Smooth muscle cell (in vitro differentiated cells): ENCODE measurements around the gene MISP3. TPM values are rescaled to one million over a fixed set of nuclear protein-coding genes. Genes with fewer than 3 reads are reported as not detected.

Experiments
- DNase-seq: peaks from one replicate; lab custom pipeline; 2025; ENCODE audit not compliant: unreplicated experiment; lab: John Stamatoyannopoulos, UW
- H2AFZ ChIP-seq: fragments of 200-600 bp; sonication (generic); 2 replicates; pipeline ENCODE4 v1.6.0; 2016; ENCODE audit warnings: antibody characterized with exemption, low read depth, mild to moderate bottlenecking
- H3F3A ChIP-seq: fragments of 200-600 bp; sonication (generic); 2 replicates; pipeline ENCODE4 v1.6.0; 2017; ENCODE audit warnings: antibody characterized with exemption, low read depth
- H3K27ac ChIP-seq: fragments of 200-600 bp; sonication (generic); 2 replicates; pipeline ENCODE4 v1.5.1; 2016; ENCODE audit warnings: low read depth, mild to moderate bottlenecking
- H3K27me3 ChIP-seq: fragments of 200-600 bp; sonication (generic); 2 replicates; pipeline ENCODE4 v1.6.1; 2016; ENCODE audit warnings: low read depth, mild to moderate bottlenecking
- H3K36me3 ChIP-seq: fragments of 200-600 bp; sonication (generic); 2 replicates; pipeline ENCODE4 v1.5.1; 2016; ENCODE audit warnings: low read depth
- H3K4me1 ChIP-seq: fragments of 200-600 bp; sonication (generic); 2 replicates; pipeline ENCODE4 v1.5.1; 2016; ENCODE audit warnings: low read depth
- H3K4me2 ChIP-seq: fragments of 200-600 bp; sonication (generic); 2 replicates; pipeline ENCODE4 v1.6.0; 2016; ENCODE audit warnings: mild to moderate bottlenecking
- H3K4me3 ChIP-seq: fragments of 200-600 bp; sonication (generic); 2 replicates; pipeline ENCODE4 v1.5.1; 2016; ENCODE audit warnings: mild to moderate bottlenecking
- H3K79me2 ChIP-seq: fragments of 200-600 bp; sonication (generic); 2 replicates; pipeline ENCODE4 v1.6.0; 2016; ENCODE audit warnings: low read depth, mild to moderate bottlenecking
- H3K9ac ChIP-seq: fragments of 200-600 bp; sonication (generic); 2 replicates; pipeline ENCODE4 v1.6.0; 2016; ENCODE audit warnings: low read depth
- H3K9me3 ChIP-seq: fragments of 200-600 bp; sonication (generic); replicated peaks from 2 replicates; pipeline ENCODE4 v1.5.1; 2016; ENCODE audit warnings: low read depth
- H4K20me1 ChIP-seq: fragments of 200-600 bp; sonication (generic); 2 replicates; pipeline ENCODE4 v1.6.0; 2016; ENCODE audit warnings: low read depth
- WGBS: methylation state at CpG from one replicate; pipeline ENCODE4 v1.1.7; 2016; ENCODE audit warnings: low lambda C conversion rate; 5-methylcytosine and 5-hydroxymethylcytosine counted together
- polyA plus RNA-seq: library from polyadenylated mRNA; unstranded; fragments of >200 nt; fragmentation: Nextera tagmentation; extraction: Ambion mirVana; gene quantifications from 2 replicates; pipeline ENCODE4 v1.2.1, GENCODE V29; 2016
- total RNA-seq: library from RNA; depleted of rRNA; stranded (reverse); fragments of >200 nt; gene quantifications from 2 replicates; pipeline ENCODE4 v1.2.3, GENCODE V29; 2014
- TF ChIP-seq, protein P1 (sequence below): fragments of 200-600 bp; sonication (generic); IDR thresholded peaks from 2 replicates; pipeline ENCODE4 v1.5.1; 2017; ENCODE audit warnings: borderline replicate concordance, mild to moderate bottlenecking, antibody characterized with exemption; ENCODE audit not compliant: insufficient read depth, poor library complexity, severe bottlenecking

MISP3 gene
- total and polyA plus RNA-seq, 2 experiments from 2014 or later = 0.61 to 2.4 TPM

DNA sequence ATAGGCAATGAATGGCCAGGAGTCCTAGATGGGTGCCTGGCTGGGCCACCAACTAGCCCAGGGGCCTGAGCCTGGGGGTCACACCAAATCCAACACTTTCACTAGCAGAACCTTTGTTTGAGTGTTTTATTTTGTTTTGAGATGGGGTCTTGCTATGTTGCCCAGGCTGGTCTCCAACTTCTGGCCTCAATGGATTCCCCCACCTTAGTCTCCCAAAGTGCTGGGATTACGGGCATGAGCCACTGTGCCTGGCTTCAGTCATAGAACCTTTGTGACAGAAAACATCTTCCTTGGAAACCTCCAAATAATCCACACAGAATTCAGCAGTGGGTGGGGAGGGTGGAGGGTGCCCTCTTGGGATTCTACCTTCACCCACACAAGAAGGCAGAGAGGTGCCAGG lies 38.9 kb downstream of the MISP3 start:
- peaks cover 12% of the 10 kb centered on the region for H3K4me1 ChIP-seq
- H3F3A ChIP-seq = no peaks in the 10 kb centered on the region
- no peaks in the 10 kb centered on the region for H3K36me3 ChIP-seq
- 87% methylated on average over 1 of the region's 1 CpG for WGBS
- H4K20me1 ChIP-seq = peaks cover 55% of the 10 kb centered on the region
- DNase-seq = no peak
- no peak overlapping the region for H3K4me2 ChIP-seq
- H3K9me3 ChIP-seq = no peaks in the 10 kb centered on the region
- no peak overlapping the region for H3K4me3 ChIP-seq
- H3K79me2 ChIP-seq = peaks cover 39% of the 10 kb centered on the region
- no peak overlapping the region for H3K9ac ChIP-seq
- H3K27me3 ChIP-seq = no peaks in the 10 kb centered on the region
- H2AFZ ChIP-seq = no peak overlapping the region
- H3K27ac ChIP-seq = no peak overlapping the region
- TF ChIP-seq, protein P1, sequence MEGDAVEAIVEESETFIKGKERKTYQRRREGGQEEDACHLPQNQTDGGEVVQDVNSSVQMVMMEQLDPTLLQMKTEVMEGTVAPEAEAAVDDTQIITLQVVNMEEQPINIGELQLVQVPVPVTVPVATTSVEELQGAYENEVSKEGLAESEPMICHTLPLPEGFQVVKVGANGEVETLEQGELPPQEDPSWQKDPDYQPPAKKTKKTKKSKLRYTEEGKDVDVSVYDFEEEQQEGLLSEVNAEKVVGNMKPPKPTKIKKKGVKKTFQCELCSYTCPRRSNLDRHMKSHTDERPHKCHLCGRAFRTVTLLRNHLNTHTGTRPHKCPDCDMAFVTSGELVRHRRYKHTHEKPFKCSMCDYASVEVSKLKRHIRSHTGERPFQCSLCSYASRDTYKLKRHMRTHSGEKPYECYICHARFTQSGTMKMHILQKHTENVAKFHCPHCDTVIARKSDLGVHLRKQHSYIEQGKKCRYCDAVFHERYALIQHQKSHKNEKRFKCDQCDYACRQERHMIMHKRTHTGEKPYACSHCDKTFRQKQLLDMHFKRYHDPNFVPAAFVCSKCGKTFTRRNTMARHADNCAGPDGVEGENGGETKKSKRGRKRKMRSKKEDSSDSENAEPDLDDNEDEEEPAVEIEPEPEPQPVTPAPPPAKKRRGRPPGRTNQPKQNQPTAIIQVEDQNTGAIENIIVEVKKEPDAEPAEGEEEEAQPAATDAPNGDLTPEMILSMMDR = no peak

DNA sequence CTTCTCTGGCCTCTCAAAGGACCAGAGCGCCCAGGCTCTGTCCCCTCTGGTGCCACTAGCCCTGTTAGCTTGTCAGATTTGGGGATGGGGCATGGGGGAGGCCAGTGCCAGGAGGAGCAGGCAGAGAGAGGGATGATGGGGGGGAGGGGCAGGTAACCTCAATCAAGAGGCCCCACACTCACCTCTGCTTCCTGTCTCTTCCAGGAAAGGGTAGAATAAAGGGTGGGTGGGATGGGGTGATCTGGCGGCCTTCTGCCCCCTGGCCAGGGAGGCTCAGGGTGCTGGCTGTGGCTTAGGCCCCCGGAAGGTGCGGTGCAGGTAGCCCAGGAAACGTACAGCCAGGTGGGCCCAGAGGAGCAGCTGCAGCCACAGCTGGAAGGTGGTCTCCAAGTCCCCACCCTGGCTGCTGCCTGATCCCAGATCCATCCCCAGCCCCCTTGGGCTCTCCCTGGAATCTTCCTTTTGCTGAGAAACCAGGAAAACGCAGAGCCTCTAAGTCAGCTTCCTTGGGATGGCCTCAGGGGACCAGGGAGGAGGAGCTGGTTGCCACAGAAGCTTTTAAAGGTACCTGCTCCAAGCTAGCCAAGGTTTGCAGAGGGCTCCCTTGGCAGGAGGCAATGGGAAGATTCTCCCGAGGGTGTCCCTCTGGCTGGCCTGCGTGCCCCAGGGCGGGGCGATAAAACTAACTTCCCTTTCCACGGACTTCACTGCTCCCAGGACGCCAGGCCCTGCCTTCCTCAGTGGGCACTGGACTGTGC lies 39.6 kb downstream of the MISP3 start:
- H3F3A ChIP-seq = no peaks in the 10 kb centered on the region
- WGBS = 82% methylated on average over 11 of the region's 12 CpGs
- no peak overlapping the region for H2AFZ ChIP-seq
- TF ChIP-seq, protein P1 = no peak
- peaks cover 16% of the 10 kb centered on the region for H3K4me1 ChIP-seq
- no peak for DNase-seq
- H3K79me2 ChIP-seq = peaks cover 47% of the 10 kb centered on the region
- H3K4me3 ChIP-seq = no peak overlapping the region
- no peaks in the 10 kb centered on the region for H3K9me3 ChIP-seq
- H3K4me2 ChIP-seq = peak overlapping the region; percentile 59
- no peaks in the 10 kb centered on the region for H3K27me3 ChIP-seq
- no peaks in the 10 kb centered on the region for H3K36me3 ChIP-seq
- H4K20me1 ChIP-seq = peaks cover 61% of the 10 kb centered on the region
- no peak overlapping the region for H3K9ac ChIP-seq
- H3K27ac ChIP-seq = no peak overlapping the region

DNA sequence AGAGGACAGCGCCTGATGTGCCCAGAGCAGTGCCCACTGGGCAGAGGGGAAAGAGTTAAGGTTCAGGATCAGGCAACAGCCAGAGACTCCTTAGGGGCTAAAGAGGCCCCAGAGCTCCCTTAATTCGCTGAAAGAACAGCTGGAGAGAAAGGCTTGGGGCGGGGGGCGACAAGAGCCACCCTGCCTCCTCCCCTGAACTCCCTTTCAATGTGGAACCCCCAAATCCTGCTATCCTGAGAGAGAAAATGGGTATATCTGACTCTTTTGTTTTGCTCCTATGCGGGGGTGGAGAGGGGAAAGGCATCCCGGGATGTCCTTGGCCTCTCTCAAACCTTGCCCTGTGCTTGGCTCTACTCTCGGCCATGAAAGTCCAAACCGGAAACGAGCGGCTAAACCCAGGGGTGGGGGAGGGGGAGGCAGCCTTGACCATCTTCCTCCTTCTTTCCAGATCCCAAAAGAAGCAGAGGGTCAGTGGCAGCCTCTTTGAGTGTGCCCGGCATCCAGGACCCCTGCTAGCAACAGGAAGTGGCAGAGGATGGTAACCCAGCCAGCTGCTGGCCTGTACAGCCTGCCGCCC lies 40.3 kb downstream of the MISP3 start:
- peak overlapping the region; percentile 59 for H3K4me2 ChIP-seq
- peaks cover 48% of the 10 kb centered on the region for H3K79me2 ChIP-seq
- no peak overlapping the region for H3K9ac ChIP-seq
- peaks cover 16% of the 10 kb centered on the region for H3K4me1 ChIP-seq
- no peak overlapping the region for H3K27ac ChIP-seq
- H3K36me3 ChIP-seq = no peaks in the 10 kb centered on the region
- no peak overlapping the region for H2AFZ ChIP-seq
- DNase-seq = no peak
- 57% methylated on average over 12 of the region's 12 CpGs for WGBS
- no peak overlapping the region for H3K4me3 ChIP-seq
- H3K27me3 ChIP-seq = no peaks in the 10 kb centered on the region
- H3F3A ChIP-seq = no peaks in the 10 kb centered on the region
- peaks cover 57% of the 10 kb centered on the region for H4K20me1 ChIP-seq
- no peaks in the 10 kb centered on the region for H3K9me3 ChIP-seq
- TF ChIP-seq, protein P1 = no peak
